ENCODE data around the gene PTMS. TPM values are rescaled to one million over a fixed set of nuclear protein-coding genes. Genes with fewer than 3 reads are reported as not detected.
A peak's percentile ranks its signal among the peaks of the same experiment; 100 is the strongest.

The PTMS gene
- total and polyA plus RNA-seq, 9 of the 15 experiments (the other 6 are each of a cell fraction or from before 2014, with no cell fraction given), result 5.1 to 287 (median 78.5) TPM

DNA sequence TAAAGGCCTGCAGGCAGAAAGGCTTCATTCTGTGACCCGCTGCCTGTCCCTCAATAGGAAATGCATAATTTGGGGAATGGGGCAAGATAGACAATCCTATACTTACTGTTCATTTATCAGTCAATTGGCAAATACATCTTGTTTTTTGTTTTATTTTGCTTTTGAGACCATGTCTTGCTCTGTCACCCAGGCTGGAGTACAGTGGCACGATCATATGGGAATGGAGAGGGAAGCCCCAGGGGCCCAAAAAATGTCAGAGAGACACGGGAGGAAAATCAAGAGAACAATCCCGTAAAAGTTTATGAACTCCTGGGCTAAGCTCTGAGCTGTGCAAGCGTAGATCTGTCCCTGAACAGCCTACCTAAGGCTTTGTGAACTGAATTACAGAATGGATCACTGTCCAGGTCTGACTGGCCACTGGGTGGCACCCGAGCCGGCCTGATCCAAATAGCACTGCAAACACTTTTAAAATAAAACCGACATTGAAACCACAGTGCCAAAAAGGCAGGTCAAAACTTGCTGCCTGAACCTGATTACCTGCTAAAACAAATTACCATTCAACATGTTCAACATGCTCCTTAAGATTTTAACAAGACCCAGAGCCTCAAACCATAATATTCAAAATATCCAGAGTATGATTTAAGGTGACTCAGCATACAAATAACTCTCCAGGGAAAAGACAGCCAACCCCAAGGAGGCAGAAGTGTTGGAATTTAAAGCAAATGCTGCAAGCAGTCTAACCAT lies 30.5 kb upstream of the PTMS start (continued):
- TF ChIP-seq CBFA2T3 (IDR thresholded peaks at IDR 0.05) (no peak), ARID1B (IDR thresholded peaks at IDR 0.05) (0 out of 2 replicates have a peak, but pooled peaks have one; percentile 22), NUFIP1 (IDR thresholded peaks at IDR 0.05; ENCODE audit: partially characterized antibody) (no peak), RFX1 (IDR thresholded peaks at IDR 0.05) (no peak), KLF10 (CRISPR knock-in tag; IDR thresholded peaks at IDR 0.05) (no peak), RUNX1 (IDR thresholded peaks at IDR 0.05; ENCODE audit: low read depth) (no peak), HDAC1 (IDR thresholded peaks at IDR 0.05) (no peak), SRSF3 (IDR thresholded peaks at IDR 0.05; ENCODE audit: insufficient read depth, low read length) (no peak), KHSRP (IDR thresholded peaks at IDR 0.05) (no peak), DNMT1 (IDR thresholded peaks at IDR 0.05) (0 out of 2 replicates have a peak, but pooled peaks have one; percentile 33), RAD21 (CRISPR knock-in tag; conservative IDR thresholded peaks at IDR 0.05 in 1 of 2, IDR thresholded peaks at IDR 0.05 in 1 of 2) (peak; percentile 54 to 75), ZNF316 (IDR thresholded peaks at IDR 0.05) (peak; percentile 89)
- TF ChIP-seq, protein P1, sequence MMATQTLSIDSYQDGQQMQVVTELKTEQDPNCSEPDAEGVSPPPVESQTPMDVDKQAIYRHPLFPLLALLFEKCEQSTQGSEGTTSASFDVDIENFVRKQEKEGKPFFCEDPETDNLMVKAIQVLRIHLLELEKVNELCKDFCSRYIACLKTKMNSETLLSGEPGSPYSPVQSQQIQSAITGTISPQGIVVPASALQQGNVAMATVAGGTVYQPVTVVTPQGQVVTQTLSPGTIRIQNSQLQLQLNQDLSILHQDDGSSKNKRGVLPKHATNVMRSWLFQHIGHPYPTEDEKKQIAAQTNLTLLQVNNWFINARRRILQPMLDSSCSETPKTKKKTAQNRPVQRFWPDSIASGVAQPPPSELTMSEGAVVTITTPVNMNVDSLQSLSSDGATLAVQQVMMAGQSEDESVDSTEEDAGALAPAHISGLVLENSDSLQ (IDR thresholded peaks at IDR 0.05), result 0 out of 2 replicates have a peak, but pooled peaks have one; percentile 4
- TF ChIP-seq, protein P2, sequence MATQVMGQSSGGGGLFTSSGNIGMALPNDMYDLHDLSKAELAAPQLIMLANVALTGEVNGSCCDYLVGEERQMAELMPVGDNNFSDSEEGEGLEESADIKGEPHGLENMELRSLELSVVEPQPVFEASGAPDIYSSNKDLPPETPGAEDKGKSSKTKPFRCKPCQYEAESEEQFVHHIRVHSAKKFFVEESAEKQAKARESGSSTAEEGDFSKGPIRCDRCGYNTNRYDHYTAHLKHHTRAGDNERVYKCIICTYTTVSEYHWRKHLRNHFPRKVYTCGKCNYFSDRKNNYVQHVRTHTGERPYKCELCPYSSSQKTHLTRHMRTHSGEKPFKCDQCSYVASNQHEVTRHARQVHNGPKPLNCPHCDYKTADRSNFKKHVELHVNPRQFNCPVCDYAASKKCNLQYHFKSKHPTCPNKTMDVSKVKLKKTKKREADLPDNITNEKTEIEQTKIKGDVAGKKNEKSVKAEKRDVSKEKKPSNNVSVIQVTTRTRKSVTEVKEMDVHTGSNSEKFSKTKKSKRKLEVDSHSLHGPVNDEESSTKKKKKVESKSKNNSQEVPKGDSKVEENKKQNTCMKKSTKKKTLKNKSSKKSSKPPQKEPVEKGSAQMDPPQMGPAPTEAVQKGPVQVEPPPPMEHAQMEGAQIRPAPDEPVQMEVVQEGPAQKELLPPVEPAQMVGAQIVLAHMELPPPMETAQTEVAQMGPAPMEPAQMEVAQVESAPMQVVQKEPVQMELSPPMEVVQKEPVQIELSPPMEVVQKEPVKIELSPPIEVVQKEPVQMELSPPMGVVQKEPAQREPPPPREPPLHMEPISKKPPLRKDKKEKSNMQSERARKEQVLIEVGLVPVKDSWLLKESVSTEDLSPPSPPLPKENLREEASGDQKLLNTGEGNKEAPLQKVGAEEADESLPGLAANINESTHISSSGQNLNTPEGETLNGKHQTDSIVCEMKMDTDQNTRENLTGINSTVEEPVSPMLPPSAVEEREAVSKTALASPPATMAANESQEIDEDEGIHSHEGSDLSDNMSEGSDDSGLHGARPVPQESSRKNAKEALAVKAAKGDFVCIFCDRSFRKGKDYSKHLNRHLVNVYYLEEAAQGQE (IDR thresholded peaks at IDR 0.05; ENCODE audit: borderline replicate concordance), result peak; percentile 74; the same call in 1 of the 2 replicates
- TF ChIP-seq, protein P2 (CRISPR knock-in tag; IDR thresholded peaks at IDR 0.05; ENCODE audit: low read depth), result no peak
- TF ChIP-seq, protein P3, sequence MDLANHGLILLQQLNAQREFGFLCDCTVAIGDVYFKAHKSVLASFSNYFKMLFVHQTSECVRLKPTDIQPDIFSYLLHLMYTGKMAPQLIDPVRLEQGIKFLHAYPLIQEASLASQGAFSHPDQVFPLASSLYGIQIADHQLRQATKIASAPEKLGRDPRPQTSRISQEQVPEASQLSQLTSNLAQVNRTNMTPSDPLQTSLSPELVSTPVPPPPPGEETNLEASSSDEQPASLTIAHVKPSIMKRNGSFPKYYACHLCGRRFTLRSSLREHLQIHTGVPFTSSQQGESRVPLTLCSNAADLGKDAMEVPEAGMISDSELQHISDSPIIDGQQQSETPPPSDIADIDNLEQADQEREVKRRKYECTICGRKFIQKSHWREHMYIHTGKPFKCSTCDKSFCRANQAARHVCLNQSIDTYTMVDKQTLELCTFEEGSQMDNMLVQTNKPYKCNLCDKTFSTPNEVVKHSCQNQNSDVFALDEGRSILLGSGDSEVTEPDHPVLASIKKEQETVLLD (IDR thresholded peaks at IDR 0.05), result no peak

Measured in K562 (cell line).